Thyroid gland (tissue), 4 donors: Measurements from ENCODE around the gene CFAP46. TPM values are rescaled to one million over a fixed set of nuclear protein-coding genes. Genes with fewer than 3 reads are reported as not detected.
"Not testable (repeated sequence)": the region's sequence is repeated elsewhere in the genome, so short reads cannot be mapped to it uniquely, and the experiment has no call there.

Source experiments
- DNase-seq, 2 donors: peaks; one replicate each; pipeline ENCODE4 v3.0.0-alpha.2; 2019
- H3K27ac ChIP-seq, 3 donors: fragments of 200-600 bp; sonication (generic); 1 replicate in 2 of 3; 2 replicates in 1 of 3; pipeline ENCODE4 v1.5.1; 2016 to 2019; ENCODE audit warnings: mild to moderate bottlenecking in 1 of 3, moderate library complexity in 1 of 3
- H3K27me3 ChIP-seq: fragments of 200-600 bp; sonication (generic); one replicate; pipeline ENCODE4 v1.5.1; 2019
- H3K36me3 ChIP-seq, 2 donors: fragments of 200-600 bp; sonication (generic); one replicate each; pipeline ENCODE4 v1.5.1; 2016 to 2019
- H3K4me1 ChIP-seq, 2 donors: fragments of 200-600 bp; sonication (generic); one replicate each; pipeline ENCODE4 v1.5.1; 2017 to 2019
- H3K4me3 ChIP-seq, 3 donors: fragments of 200-600 bp; sonication (generic); replicated peaks in 1 of 3; 1 replicate in 2 of 3; 2 replicates in 1 of 3; pipeline ENCODE4 v1.5.1; 2016; ENCODE audit warnings: mild to moderate bottlenecking in 1 of 3
- H3K9me3 ChIP-seq: fragments of 200-600 bp; sonication (generic); one replicate; pipeline ENCODE4 v1.5.1; 2017
- POLR2A ChIP-seq, 2 donors: fragments of 450-650 bp; IDR thresholded peaks; one replicate each; pipeline ENCODE4 v1.6.1; 2017; ENCODE audit warnings: antibody characterized with exemption in 2 of 2, mild to moderate bottlenecking in 2 of 2, moderate library complexity in 1 of 2
- WGBS, 2 donors: methylation state at CpG; one replicate each; pipeline ENCODE4 v1.1.5; 2017; 5-methylcytosine and 5-hydroxymethylcytosine counted together
- intact Hi-C: fragments of 100-400 bp; cut with DNase I; formaldehyde crosslinking; loops from one replicate; pipeline ENCODE4 v1.15.1; 2023
- total RNA-seq, 4 donors: library from RNA; depleted of rRNA; stranded (reverse); fragments of >200 nt; gene quantifications; one replicate each; pipeline ENCODE4 v1.2.3, GENCODE V29; 2016
- TF ChIP-seq, protein P1 (sequence below), 6 experiments: fragments of 200-600 bp in 3 of 6; fragments of 450-650 bp in 3 of 6; sonication (generic) in 3 of 6; IDR thresholded peaks; one replicate each; pipeline ENCODE4 v1.5.1; 2016 to 2019; ENCODE audit warnings: antibody characterized with exemption in 6 of 6, mild to moderate bottlenecking in 2 of 6, inconsistent platforms in 1 of 6, moderate library complexity in 1 of 6

CFAP46 gene
- total RNA-seq, 4 donors from 2014 or later = 3.6 to 12.7 (median 9.1) TPM

DNA sequence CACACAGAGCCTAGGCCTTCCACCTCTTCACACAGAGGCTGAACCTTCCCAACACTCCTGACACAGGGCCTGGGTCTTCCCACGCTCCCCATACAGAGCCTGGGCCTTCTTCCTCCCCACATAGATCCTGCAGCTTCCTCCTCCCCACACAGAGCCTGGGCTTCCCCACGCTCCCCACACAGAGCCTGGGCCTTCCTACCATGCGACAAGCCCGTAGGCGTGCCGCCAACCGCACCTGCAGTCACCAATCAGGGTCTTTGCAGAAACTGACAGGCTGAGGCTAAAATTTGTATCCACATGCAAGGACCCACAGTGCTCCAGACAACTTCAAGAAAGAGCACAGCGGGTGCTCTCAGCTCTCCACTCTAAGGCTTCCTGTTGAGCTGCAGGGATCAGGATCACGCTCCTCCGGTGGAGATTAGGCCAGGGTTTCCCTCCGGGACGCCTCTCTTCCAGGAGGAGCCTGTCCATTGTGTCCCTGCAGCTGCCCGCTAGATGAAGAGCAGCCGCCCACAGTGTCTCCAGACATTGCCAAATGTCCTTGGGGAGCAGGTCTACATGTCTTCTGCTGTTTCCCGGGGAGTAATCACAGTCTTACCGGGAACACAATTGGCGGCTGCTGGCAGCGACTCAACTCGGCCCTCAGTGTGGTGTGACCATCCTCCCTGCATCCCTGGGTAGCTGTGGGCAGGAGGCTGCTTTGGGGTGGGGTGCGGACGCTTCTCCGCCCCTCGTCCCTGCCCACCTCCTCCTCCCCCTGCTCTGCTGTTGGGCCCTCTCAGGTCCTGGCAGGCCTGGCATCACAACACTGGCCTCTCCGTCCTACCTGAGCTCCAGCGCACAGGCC lies 9.7 kb downstream of the CFAP46 start:
- no peak for DNase-seq
- WGBS, 2 donors = 90 to 92% methylated on average over 10 to 25 of the region's 25 CpGs
- no peaks in the 10 kb centered on the region for H3K4me1 ChIP-seq
- H3K9me3 ChIP-seq = no peaks in the 10 kb centered on the region
- intact Hi-C loops = no loop called here
- H3K27ac ChIP-seq = no peak overlapping the region
- H3K36me3 ChIP-seq = no peaks in the 10 kb centered on the region
- H3K4me3 ChIP-seq = no peak overlapping the region
- H3K27me3 ChIP-seq = no peaks in the 10 kb centered on the region
- no peak for TF ChIP-seq POLR2A (IDR thresholded peaks at IDR 0.05)
- TF ChIP-seq, protein P1, sequence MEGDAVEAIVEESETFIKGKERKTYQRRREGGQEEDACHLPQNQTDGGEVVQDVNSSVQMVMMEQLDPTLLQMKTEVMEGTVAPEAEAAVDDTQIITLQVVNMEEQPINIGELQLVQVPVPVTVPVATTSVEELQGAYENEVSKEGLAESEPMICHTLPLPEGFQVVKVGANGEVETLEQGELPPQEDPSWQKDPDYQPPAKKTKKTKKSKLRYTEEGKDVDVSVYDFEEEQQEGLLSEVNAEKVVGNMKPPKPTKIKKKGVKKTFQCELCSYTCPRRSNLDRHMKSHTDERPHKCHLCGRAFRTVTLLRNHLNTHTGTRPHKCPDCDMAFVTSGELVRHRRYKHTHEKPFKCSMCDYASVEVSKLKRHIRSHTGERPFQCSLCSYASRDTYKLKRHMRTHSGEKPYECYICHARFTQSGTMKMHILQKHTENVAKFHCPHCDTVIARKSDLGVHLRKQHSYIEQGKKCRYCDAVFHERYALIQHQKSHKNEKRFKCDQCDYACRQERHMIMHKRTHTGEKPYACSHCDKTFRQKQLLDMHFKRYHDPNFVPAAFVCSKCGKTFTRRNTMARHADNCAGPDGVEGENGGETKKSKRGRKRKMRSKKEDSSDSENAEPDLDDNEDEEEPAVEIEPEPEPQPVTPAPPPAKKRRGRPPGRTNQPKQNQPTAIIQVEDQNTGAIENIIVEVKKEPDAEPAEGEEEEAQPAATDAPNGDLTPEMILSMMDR (IDR thresholded peaks at IDR 0.05) = no peak

DNA sequence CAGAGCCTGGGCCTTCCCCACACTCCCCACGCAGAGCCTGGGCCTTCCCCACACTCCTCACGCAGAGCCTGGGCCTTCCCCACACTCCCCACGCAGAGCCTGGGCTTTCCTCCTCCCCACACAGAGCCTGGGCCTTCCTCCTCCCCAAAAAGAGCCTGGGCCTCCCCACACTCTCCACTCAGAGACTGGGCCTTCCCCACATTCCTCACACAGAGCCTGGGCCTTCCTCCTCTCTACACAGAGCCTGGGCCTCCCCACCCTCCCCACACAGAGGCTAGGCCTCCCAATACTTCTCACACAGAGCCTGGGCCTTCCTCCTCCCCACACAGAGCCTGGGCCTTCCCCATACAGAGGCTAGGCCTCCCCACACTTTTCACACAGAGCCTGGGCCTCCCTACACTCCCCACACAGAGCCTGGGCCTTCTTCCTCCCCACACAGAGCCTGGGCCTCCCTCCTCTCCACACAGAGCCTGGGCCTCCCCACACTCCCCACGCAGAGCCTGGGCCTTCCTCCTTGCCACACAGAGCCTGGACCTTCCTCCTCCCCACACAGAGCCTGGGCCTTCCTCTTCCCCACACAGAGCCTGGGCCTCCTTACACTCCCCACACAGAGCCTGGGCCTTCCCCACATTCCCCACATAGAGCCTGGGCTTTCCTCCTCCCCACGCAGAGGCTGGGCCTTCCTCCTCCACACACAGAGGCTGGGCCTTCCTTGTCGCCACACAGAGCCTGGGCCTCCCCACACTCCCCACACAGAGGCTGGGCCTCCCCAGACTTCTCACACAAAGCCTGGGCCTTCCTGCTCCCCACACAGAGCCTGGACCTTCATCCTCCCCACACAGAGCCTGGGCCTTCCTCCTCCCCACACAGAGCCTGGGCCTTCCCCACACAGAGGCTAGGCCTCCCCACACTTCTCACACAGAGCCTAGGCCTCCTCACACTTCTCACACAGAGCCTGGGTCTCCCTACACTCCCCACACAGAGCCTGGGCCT lies 10.8 kb downstream of the CFAP46 start:
- intact Hi-C loops, DNase-seq, H3K4me1 ChIP-seq, H3K36me3 ChIP-seq, H3K27me3 ChIP-seq, H3K9me3 ChIP-seq, H3K4me3 ChIP-seq, H3K27ac ChIP-seq: not testable (repeated sequence)
- WGBS, 2 donors = 74 to 86% methylated on average over 3 to 6 of the region's 6 CpGs

DNA sequence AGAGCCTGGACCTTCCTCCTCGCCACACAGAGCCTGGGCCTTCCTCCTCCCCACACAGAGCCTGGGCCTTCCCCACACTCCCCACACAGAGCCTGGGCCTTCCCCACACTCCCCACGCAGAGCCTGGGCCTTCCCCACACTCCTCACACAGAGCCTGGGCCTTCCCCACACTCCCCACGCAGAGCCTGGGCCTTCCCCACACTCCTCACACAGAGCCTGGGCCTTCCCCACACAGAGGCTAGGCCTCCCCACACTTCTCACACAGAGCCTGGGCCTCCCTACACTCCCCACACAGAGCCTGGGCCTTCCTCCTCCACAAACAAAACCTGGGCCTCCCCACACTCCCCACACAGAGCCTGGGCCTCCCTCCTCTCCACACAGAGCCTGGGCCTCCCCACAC lies 11.7 kb downstream of the CFAP46 start:
- DNase-seq, intact Hi-C loops, H3K4me1 ChIP-seq, H3K4me3 ChIP-seq, H3K36me3 ChIP-seq, H3K27ac ChIP-seq, H3K27me3 ChIP-seq, H3K9me3 ChIP-seq: not testable (repeated sequence)
- WGBS, 2 donors = 80% methylated on average over 1 of the region's 3 CpGs; no CpG with 5 or more reads in 1 of the 2 donors

DNA sequence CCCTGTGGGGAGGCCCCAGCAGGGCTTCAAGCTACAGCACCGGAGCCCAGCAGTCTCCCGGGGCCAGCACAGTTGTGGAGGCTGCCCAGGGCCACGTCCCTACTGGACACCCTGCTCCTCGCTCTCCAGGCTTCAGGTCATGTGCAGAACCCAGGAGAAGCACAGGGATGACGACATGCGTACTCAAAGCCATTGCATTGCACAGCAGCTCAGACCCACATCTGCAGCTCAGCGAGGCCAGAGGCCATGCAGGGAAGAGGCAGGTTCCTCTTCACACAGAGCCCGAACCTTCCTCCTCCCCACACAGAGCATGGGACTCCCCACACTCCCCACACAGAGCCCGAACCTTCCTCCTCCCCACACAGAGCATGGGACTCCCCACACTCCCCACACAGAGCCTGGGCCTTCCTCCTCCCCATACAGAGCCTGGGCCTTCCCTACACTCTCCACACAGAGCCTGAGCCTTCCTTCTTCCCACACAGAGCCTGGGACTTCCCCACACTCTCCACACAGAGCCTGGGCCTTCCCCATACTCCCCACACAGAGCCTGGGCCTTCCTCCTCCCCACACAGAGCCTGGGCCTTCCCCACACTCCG lies 12.3 kb downstream of the CFAP46 start:
- no peaks in the 10 kb centered on the region for H3K9me3 ChIP-seq
- TF ChIP-seq POLR2A (IDR thresholded peaks at IDR 0.05) = no peak
- TF ChIP-seq, protein P1 (IDR thresholded peaks at IDR 0.05) = no peak
- H3K27ac ChIP-seq = no peak overlapping the region
- H3K27me3 ChIP-seq = no peaks in the 10 kb centered on the region
- 90% methylated on average over 10 of the region's 10 CpGs for WGBS, 2 donors
- H3K36me3 ChIP-seq = no peaks in the 10 kb centered on the region
- no peak overlapping the region for H3K4me3 ChIP-seq
- intact Hi-C loops = no loop called here
- no peak for DNase-seq
- no peaks in the 10 kb centered on the region for H3K4me1 ChIP-seq

DNA sequence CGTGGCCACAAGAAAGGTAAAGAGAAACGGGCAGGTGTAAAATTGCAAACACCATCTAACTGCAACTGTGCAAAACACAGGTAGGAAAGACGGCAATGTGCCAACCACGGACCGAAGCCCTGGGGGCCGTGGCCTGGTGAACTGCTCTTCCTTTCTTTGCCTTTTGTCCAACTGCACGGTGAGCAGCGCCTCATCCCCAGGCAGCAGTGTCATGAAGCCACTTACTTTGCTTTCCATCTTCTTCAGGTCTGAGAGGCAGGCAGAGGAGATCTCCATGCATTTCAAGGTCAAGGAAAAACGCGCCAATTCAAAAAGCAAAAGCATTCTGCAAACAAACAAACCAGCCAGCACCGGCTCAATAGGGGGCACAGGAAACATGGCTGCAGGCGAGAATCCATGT lies 12.9 kb downstream of the CFAP46 start:
- no peaks in the 10 kb centered on the region for H3K4me1 ChIP-seq
- intact Hi-C loops = no loop called here
- H3K27me3 ChIP-seq = no peaks in the 10 kb centered on the region
- H3K4me3 ChIP-seq = no peak overlapping the region
- no peak for DNase-seq
- no peaks in the 10 kb centered on the region for H3K9me3 ChIP-seq
- no peaks in the 10 kb centered on the region for H3K36me3 ChIP-seq
- TF ChIP-seq, protein P1 (IDR thresholded peaks at IDR 0.05) = no peak
- TF ChIP-seq POLR2A (IDR thresholded peaks at IDR 0.05) = no peak
- H3K27ac ChIP-seq = no peak overlapping the region
- WGBS, 2 donors = 85 to 91% methylated on average over 12 of the region's 12 CpGs
